GM10248 (cell line): Measurements from ENCODE around the gene POMT1.
A peak's percentile ranks its signal among the peaks of the same experiment; 100 is the strongest.

Experiments used
- CTCF ChIA-PET: fragments of 300-600 bp; sonication (Branson Sonifier 250); formaldehyde crosslinking; extraction: SDS; loops from one replicate; lab custom pipeline; 2021; ENCODE audit warnings: antibody characterized with exemption; lab: Yijun Ruan, JAX
- POLR2A ChIA-PET: fragments of 350-650 bp; sonication (Branson Sonifier 250); formaldehyde crosslinking; extraction: SDS; loops from one replicate; lab custom pipeline; 2020; ENCODE audit warnings: antibody characterized with exemption; lab: Yijun Ruan, JAX
- DNase-seq: peaks from one replicate; pipeline ENCODE4 v3.0.0; 2012; ENCODE audit errors: extremely low spot score
- CTCF ChIP-seq: IDR thresholded peaks from 2 replicates; pipeline ENCODE4 v1.5.1; 2012; ENCODE audit warnings: mild to moderate bottlenecking, low read depth; ENCODE audit errors: extremely low read depth, missing control alignments, control extremely low read depth

Gene POMT1

GRCh38 chr9:131500377-131500776, 2.3 kb upstream of the POMT1 start:
- CTCF ChIA-PET = interaction anchor here (2.2 kb wide), 1 partner anchor 22 kb away, joined by 5 read pairs; no protein-coding TSS in a partner anchor
- TF ChIP-seq CTCF = no peak
- no peak for DNase-seq
- POLR2A ChIA-PET = no interaction called here

GRCh38 chr9:131500939-131501541, 1.7 kb upstream of the POMT1 start:
- POLR2A ChIA-PET = no interaction called here
- no peak for TF ChIP-seq CTCF
- DNase-seq = no peak
- CTCF ChIA-PET = interaction anchor here (2.2 kb wide), 1 partner anchor 23 kb away, joined by 5 read pairs; no protein-coding TSS in a partner anchor

- ChIA-PET CTCF (interaction anchor here (1.0 to 1.7 kb wide), 3 partner anchors 137 to 237 kb away, joined by 3 to 5 read pairs (median 5); no protein-coding TSS in a partner anchor), POLR2A (no interaction called here)
- peak; percentile 55 for DNase-seq
- no peak for TF ChIP-seq CTCF
Observed at GRCh38 chr9:131503626-131504465, 1.1 kb downstream of the POMT1 start.

GRCh38 chr9:131505012-131505411, 2.3 kb downstream of the POMT1 start:
- ChIA-PET CTCF (no interaction called here), POLR2A (no interaction called here)
- DNase-seq = no peak
- no peak for TF ChIP-seq CTCF

GRCh38 chr9:131511416-131511815, 8.7 kb downstream of the POMT1 start:
- no peak for DNase-seq
- TF ChIP-seq CTCF = no peak
- CTCF ChIA-PET = no interaction called here
- POLR2A ChIA-PET = interaction anchor here (0.9 kb wide), 1 partner anchor 12 kb away, joined by 3 read pairs; no protein-coding TSS in a partner anchor

- POLR2A ChIA-PET = interaction anchor here (0.9 kb wide), 1 partner anchor 11 kb away, joined by 3 read pairs; no protein-coding TSS in a partner anchor
- CTCF ChIA-PET = interaction anchor here (0.8 kb wide), 1 partner anchor 34 kb away, joined by 3 read pairs; no protein-coding TSS in a partner anchor
- DNase-seq = no peak
- no peak for TF ChIP-seq CTCF
Observed at GRCh38 chr9:131511880-131512279, 9.2 kb downstream of the POMT1 start.
